SKM-1 (cell line): Measurements from ENCODE around the gene C19orf85.
"Not testable (repeated sequence)": the region's sequence is repeated elsewhere in the genome, so short reads cannot be mapped to it uniquely, and the experiment has no call there.

ENCODE experiments used
- DNase-seq: peaks from one replicate; lab custom pipeline; 2025; ENCODE audit not compliant: unreplicated experiment; lab: John Stamatoyannopoulos, UW

Gene C19orf85

DNA sequence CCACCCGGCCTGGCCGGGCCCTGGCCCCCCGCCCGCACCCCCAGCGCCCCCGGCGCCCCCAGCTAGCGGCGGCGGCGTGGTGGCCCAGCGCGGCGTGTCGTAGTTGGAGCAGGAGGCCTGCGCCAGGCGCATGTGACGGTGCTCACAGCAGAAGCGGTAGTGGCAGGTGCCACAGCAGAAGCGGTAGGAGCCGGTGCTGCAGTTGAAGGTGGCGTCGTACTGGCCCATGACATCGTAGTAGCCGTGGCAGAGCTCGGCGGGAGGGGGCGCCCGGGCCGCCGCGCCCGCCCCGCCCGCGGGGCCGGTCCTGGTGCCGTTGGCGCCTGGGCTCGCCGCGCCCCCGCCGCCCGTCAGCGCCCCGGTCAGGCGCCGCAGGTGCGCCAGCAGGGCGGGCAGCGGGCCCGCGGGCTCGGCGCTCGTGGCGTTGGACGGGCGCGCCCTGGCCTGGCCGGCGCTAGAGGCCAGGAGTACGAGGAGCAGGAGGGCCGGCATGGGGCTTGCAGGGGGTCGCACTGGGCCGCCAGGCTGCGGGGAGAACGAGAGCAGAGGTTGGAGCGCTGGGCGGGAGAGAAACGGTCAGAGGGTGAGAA is 22.1 kb downstream of the C19orf85 start:
- no peak for DNase-seq

DNA sequence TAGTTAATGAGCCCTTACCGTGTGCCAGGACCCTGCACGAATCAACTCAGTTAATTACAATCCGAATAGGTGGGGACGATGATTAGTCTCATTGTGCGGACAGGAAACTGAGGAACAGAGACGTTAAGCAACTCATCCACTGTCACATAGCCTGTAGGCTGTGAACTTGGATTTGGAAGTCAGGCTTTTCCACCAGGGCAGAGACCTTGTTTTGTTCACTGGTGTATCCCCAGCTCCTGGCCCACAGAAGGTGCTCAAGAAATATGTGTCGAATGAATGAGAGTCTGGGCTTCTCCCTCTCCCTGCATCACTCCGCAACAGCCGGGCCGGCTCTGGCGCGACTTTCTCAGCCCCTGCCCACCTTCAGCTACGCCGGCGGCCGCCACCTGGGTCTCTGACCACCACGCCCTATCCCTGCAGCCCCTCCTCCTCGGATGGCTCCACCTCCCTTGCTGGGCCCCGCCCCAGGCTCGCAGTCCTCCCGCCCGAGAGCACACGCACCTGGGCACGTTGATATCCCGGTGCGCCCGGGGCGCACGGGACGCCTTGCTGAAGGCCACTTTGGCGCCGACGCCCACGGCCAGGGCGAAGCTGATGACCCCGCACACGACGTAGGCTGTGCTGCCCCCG is 22.7 kb downstream of the C19orf85 start:
- no peak for DNase-seq

DNA sequence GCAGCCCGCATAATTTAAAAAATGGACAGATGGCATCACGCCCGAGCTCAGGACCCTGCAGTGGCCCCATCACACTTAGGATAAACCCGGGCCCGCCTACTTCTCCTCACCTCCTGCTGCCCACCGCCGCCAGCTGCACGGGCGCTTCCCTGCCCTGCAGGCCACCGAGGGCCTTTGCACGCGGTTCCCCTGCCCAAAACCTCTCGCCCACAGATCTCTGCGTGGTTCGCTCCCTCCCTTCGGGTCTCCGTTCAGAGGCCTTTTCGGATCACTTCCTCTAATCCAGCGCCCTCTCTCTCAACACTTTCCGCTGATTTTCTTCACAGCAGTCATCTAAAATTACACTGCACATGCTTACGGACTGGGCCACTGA is 23.2 kb downstream of the C19orf85 start:
- no peak for DNase-seq

DNA sequence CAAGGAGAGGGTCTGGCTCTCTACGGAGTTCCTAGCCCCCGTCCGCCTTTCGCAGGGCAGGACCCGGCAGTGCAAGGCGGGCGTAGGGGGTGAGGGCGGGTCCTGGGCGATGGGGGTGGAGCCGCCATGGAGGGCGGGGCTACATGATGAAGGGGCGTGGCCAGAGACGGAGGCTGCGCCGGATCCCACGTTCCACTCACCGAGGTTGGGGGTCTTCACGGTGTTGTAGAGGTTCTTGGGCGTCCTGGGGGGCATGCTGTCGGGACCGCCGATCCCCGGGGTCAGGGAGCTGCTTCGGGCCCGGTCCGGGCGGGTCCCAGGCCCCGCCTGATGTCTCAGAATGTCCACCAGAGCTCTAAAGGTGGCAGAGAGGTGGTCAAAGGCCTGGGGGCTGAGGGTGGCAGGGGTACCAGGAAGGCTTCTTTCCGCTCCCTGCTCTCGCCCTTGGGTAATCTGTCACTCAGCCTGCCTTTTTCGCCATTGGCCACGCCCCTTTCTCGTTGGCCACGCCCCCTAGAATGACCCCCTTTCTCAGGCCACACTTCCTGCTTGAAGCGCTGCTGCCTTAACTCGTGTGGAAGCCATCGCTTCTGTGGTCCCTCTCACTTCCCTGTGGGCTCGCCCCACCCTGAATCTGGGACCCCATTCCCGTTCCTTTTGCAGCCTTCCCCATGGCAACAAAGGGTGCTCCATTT is 24.0 kb downstream of the C19orf85 start:
- no peak for DNase-seq

DNA sequence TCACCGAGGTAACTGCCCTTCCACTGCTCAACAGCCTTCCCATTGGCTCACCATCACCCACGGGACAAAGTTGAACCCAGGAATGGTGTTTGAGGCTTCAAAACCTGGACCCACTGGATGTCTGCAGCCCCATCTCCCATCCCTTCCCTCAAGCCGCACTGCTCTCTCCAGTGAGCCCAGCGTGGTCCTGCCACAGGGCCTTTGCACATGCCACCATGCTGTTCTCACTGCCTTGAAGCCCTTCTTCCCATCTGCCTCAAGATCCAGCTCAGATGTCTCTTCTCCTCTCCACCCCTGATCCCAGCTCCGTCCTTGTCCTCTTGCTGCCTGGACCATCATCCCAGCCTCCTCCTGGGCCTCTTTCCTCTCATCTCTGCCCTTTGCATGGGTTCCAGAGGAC is 25.5 kb downstream of the C19orf85 start:
- DNase-seq: no peak

DNA sequence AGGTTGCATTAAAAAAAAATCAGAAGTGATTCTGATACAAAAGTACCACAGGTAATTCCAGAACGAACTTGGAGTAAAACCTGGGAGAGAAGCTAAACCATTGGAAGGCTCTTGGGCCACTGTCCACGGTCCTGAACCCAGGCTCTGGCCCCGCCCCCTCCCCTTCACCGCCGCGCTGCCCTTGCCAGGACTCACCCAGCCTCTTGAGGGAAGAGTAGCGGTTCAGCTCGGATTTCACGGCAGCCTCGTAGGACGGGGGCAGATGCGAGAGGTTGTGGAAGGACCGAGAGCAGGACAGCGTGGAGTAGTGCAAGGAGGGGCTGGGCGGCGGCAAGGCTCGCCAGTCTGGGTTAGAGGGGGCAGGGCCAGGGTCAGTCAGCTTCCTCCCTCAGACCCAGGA is 27.1 kb downstream of the C19orf85 start:
- no peak for DNase-seq

DNA sequence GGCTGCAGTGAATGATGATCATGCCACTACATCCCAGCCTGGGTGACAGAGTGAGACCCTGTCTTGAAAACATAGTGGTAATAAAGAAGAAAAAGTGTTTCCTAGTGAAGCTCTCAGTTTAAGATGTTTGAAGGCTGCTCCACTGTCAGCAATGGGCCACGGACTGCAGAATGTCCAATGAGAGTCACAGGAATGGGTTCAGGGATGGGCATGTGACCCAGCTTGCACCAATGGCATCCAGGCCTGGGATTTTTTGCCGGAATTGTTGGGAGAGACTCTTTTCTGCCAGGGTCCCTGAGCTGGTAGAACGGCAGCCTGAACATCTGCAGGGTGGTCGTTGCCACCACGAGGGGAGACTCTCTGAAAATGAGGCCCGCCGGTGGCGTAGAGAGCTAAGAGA is 27.7 kb downstream of the C19orf85 start:
- no peak for DNase-seq

DNA sequence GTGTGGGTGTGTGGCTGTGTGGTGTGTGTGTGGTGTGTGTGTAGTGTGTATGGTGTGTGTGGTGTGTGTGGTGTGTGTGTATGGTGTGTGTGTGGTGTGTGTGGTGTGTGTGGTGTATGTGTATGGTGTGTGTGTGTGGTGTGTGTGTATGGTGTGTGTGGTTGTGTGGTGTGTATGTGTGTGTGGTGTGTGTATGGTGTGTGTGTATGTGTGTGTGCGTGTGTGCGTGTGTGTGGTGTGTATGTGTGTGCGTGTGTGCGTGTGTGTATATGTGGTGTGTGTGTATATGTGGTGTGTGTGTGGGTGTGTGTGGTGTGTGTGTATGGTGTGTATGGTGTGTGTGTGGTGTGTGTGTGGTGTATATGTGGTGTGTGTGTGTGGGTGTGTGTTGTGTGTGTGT is 29.5 kb downstream of the C19orf85 start:
- DNase-seq: no peak

DNA sequence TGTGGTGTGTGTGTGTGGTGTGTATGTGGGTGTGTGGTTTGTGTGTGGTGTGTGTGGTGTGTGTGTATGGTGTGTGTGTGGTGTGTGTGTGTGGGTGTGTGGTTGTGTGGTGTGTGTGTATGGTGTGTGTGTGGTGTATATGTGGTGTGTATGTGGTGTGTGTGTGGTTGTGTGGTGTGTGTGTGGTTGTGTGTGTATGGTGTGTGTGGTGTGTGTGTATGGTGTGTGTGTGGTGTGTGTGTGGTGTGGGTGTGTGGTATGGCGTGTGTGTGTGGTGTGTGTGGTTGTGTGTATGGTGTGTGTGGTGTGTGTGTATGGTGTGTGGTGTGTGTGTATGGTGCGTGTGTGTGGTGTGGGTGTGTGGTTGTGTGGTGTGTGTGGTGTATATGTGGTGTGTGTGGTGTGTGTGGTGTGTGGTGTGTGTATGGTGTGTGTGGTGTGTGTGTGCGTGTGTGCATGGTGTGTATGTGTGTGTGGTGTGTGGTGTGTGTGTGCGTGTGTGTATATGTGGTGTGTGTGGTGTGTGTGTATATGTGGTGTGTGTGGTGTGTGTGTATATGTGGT is 30.1 kb downstream of the C19orf85 start:
- no peak for DNase-seq

DNA sequence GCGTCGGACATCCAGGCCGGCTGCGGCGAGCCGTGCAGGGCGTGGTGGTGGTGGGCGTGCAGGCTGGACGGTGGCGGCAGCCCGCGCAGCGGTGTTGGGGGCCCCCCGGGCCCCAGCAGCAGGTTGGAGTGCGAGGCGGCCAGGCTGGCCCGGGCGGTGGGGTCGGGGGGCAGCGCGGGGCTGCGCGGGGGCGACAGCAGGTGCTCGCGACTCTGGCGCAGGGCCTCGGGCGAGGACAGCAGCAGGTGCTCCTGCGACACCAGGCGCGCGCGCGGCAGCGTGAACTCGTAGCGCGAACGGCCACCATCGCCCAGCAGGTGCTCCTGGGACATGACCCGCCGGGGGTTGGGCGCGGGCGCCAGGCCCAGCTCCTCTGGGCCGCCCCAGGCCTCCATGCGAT is 31.3 kb downstream of the C19orf85 start:
- DNase-seq: no peak

DNA sequence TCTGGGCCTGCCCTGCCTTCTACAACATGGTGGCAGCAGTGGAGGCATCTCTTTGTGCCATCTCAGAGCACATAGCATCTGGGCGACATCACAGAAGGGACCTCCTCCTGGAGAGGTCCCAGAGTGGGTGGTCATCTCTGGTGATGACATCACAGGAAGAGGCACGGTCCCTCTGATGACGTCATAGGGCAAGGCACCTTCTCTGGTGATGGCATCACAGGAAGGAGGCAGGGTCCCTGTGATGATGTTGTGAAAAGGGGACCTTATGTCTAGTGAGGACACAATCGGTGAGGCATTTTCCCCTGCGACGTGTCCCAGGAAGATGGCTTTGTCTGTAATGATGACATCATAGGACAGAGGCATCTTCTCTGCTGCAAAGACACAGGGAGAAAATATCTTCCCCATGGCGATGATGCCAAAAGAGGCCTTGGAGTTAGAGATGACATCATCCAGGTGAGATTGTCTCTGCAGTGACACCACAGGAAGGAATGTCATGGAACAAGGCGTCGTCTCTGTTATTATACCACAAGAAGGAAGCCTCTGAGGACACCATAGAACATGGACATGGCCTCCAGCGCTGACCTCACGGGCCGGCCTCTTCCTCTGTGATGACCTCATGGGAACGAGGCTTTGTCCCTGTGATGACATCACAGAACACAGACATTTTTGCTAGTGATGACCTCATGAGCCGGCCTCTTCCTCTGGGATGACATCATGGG is 32.2 kb downstream of the C19orf85 start:
- no peak for DNase-seq

DNA sequence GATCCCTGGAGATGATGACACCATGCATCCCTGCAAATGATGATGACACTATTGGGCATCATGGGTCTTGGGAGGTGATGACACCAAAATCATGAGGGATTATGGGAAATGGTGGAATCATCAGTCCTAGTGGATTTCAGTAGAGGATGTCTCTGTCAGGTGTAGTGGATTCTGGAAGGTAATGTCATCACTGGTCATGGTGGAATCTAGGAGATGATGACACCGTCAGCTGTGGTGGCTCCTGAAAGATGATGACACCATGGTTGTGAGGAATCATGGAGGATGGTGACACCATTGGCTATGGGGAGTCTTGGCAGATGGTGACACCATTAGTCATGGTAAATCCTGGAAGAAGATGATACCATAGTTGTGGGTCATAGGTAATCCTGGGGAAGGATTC is 33.4 kb downstream of the C19orf85 start:
- no peak for DNase-seq

DNA sequence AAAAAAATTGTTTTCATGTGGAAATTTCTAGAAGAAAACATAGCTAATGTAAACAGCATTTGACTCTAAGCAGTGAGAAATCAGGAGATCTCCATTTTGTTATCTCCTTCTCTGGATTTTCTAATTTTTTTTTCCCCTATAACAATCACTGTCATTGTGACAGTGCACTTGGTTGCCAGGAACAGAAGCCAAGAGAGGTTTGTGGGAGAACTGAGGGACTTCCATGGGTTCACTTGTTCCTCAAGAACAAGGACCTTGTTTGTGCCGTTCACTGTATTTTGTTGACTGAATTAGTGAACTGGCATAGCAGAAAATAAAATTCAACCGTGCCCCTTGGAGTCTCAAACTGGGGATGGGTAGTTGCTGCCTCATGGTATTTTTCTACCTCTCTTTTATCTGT is 38.5 kb downstream of the C19orf85 start:
- no peak for DNase-seq

DNA sequence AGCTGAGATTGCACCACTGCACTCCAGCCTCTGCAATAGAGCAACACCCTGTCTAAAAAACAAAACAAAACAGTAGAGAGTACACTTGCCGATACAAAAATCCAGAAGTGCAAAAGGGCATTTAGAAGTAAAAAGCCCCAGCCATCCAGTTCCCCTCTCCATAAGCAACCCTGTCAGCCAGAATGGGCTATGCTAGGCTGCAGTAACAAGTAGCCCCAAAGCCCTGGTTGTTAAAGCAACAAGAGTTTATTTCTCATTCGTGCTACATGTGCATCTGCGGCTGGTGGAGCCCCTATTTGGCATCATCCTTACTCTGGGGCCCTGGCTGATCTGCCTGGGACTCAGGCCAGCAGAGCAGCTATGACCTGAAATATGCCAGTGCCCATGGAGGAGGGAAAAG is 40.0 kb downstream of the C19orf85 start:
- no peak for DNase-seq

DNA sequence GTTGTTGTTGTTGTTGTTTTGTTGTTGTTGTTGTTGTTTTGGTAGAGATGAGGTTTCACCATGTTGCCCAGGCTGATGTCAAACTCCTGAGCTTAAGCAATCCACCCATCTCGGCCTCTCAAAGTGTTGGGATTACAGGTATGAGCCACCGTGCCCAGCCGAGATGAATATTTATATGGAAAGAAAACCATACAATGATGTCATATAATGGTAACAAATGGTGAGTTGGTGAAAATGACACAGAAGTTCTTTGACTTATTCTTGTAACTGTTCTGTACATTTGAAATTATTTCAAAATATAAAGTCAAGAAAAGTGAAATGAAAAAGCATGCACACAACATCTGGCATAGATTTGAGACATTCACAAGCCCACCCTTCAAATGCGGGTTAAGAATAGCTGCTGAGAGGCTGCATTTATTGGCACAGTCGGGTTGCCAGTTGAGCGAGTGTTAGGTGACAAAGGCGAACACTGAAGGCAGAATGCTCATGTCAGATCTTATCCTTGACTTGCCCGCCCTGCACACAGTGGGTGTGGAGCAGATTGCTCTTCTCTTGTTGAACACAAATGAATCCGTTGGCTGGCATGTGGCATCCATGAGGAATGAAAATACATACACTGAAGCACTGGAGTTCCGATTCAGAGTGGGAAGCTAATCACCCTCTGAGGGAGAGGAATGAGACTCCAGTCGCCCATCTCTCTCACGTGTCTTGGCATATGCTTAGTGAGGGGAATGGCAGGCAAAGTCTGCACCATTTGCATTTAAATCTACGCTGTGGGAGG is 41.1 kb downstream of the C19orf85 start:
- DNase-seq: no peak

DNA sequence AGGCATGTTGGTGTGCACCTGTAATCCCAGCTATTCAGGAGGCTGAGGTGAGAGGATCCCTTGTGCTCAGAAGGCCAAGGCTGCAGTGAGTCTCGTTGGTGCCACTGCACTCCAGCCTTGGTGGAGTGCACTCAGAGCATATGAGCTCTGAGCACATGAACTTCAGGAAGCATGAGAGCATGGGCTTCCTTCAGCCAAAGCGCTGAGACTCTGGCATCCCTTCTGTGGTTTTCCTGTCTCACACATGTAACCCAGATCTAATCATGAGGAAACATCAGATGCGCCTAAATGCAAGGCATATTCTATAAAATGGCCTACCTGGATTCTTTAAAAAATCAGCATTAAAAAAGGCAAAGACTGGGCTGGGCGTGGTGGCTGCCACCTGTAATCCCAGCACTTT is 43.3 kb downstream of the C19orf85 start:
- DNase-seq: not testable (repeated sequence)

DNA sequence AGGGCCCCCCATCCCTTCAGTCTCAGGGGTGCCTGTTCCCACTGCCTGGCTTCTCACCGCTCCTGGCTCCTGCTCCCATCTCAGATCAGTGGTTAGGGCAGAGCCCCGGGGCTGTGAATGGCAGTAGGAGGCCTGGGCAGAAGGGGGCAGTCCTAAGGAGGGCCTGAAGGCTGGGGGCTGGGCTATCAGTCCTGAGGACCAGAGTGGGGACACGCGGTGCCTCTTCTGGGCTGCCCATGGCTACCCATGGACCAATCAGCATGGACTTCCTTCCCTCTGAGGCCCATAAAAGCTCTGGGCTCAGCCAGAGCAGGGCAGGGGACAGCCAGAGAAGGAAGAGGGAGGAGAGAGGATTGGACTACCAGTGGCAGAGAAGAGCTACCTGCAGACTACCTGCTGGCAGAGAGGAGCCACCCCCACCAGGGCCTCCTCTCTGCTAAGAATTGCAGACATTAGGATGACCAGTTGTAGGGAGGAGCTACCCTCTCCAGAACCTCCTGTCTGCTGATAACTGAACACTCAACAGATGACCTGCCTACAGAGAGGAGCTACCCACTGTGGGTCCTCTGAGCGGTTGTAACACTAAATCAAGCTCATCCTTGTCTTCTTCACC is 44.8 kb downstream of the C19orf85 start:
- DNase-seq: no peak

DNA sequence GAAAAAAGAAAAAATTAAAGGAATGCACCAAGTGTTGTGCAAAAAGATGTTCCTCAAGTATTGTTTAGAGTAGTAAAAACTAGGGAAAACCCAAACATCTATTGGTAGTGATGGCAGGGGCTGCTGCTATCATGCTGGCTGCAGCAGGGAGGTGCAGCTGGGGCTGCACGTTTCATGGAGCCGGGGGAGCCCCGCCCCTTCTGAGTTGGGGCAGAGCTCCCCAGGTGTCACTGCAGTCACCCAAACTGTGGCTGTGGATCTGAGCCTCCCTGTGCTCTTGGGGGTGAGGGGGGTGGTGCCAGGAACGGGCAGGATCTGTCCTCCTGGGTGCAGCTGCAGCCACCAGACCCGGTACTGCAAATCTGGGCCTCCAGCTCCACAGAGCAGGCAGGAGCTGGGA is 45.4 kb downstream of the C19orf85 start:
- no peak for DNase-seq

DNA sequence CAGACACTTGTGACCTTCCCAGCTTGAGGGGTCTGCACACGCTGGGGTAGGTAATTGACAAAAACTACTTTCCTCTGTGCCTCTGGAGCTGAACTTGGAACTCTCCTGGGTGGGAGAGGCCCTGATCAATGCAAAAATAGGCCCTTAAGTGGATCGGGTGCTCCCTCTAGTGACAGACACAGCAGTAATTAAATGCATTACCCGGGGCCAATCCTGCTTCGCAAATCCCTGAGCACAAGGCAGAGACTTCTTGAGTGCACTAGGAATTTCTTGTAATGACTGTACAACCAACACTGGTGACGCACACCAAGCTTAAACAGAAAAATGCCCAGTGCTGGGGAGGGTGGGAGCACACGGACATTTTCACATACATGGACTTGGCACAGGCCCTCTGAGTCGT is 46.4 kb downstream of the C19orf85 start:
- DNase-seq: no peak
